HT1080 (cell line): Measurements from ENCODE around the gene LARP4B. TPM values are rescaled to one million over a fixed set of nuclear protein-coding genes. Genes with fewer than 3 reads are reported as not detected.

Experiments used
- DNase-seq: peaks from one replicate; pipeline ENCODE4 v3.0.0-alpha.2; 2015; ENCODE audit warnings: low read depth
- polyA plus RNA-seq, 2 experiments: library from polyadenylated mRNA; depleted of rRNA; stranded (reverse); fragments of >200 nt; gene quantifications; 2 replicates each; pipeline ENCODE4 v1.2.3, GENCODE V29; 2015
- total RNA-seq: library from RNA; depleted of rRNA; stranded (reverse); fragments of >200 nt; shearing (Covaris generic); gene quantifications from 2 replicates; pipeline ENCODE4 v1.2.3, GENCODE V29; 2014; rRNA removed

The LARP4B gene
- 49.5 and 62.7 TPM in 2 replicates for total RNA-seq
- 40.0 and 48.9 TPM in 2 replicates for polyA plus RNA-seq (2015; cell fraction: cytosol; rRNA removed)
- 93.5 and 104 TPM in 2 replicates for polyA plus RNA-seq (2015; cell fraction: nucleus; rRNA removed)

GRCh38 chr10:931326-932318 is at the start of gene LARP4B:
Gene LARP4B, minus strand, starts transcription at chr10:931705. Its CDS starts 45,984 bp downstream, at chr10:885721.
- DNase-seq, result peak; percentile 97

- DNase-seq, result no peak
Observed at GRCh38 chr10:980468-981093, 49.1 kb upstream of the LARP4B start.

GRCh38 chr10:978826-979421 is 47.4 kb upstream of the LARP4B start:
- DNase-seq, result peak; percentile 11

- no peak for DNase-seq
Observed at GRCh38 chr10:976316-976715, 44.8 kb upstream of the LARP4B start.

- no peak for DNase-seq
Observed at GRCh38 chr10:974785-975074, 43.2 kb upstream of the LARP4B start.

- DNase-seq, result no peak
Observed at GRCh38 chr10:974038-974784, 42.7 kb upstream of the LARP4B start.

GRCh38 chr10:972763-973162 is 41.3 kb upstream of the LARP4B start:
- no peak for DNase-seq

GRCh38 chr10:971613-972012 is 40.1 kb upstream of the LARP4B start:
- DNase-seq, result no peak

- DNase-seq, result no peak
Observed at GRCh38 chr10:971150-971542, 39.6 kb upstream of the LARP4B start.

- no peak for DNase-seq
Observed at GRCh38 chr10:970311-971149, 39.0 kb upstream of the LARP4B start.

- no peak for DNase-seq
Observed at GRCh38 chr10:969473-970150, 38.1 kb upstream of the LARP4B start.

GRCh38 chr10:968546-969199 is 37.2 kb upstream of the LARP4B start:
- no peak for DNase-seq

- DNase-seq, result no peak
Observed at GRCh38 chr10:966466-967235, 35.1 kb upstream of the LARP4B start.

GRCh38 chr10:964988-965417 is 33.5 kb upstream of the LARP4B start:
- DNase-seq, result no peak

GRCh38 chr10:964321-964987 is 32.9 kb upstream of the LARP4B start:
- no peak for DNase-seq

GRCh38 chr10:963655-964054 is 32.1 kb upstream of the LARP4B start:
- no peak for DNase-seq

- DNase-seq, result no peak
Observed at GRCh38 chr10:963186-963585, 31.7 kb upstream of the LARP4B start.

- no peak for DNase-seq
Observed at GRCh38 chr10:962342-962741, 30.8 kb upstream of the LARP4B start.
